T-helper 9 cell (primary cell): ENCODE measurements around the gene PINK1.

Experiments used
- DNase-seq: peaks from one replicate; pipeline ENCODE4 v3.0.0-alpha.2; 2020

Gene PINK1

GRCh38 chr1:20611652-20612051 is 21.6 kb upstream of the PINK1 start:
- DNase-seq: no peak

- no peak for DNase-seq
These were observed 21.0 kb upstream of the PINK1 start for GRCh38 chr1:20612221-20612746.

DNA sequence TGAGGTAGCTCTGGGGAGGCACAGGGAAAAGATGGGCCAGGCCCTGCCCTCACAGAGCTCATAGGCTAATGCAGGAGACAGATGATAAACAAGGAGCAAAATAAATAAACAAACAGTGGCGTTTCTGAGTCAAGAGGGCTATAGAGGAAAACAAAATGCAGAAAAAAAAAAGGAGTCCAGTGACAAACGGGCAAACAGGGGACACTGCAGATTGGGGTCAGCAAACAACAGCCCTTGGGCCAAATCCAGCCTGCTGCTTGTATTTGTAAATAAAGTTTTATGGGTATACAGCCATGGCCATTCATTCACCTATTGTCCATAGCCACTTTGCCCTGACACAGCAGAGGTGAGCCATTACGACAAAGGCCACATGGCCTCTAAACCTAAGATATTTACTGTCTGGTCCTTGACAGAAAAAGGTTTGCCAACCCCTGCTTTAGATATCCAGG is 19.1 kb upstream of the PINK1 start:
- DNase-seq: no peak

- DNase-seq: no peak
These were observed 17.1 kb upstream of the PINK1 start for GRCh38 chr1:20615946-20616846.

GRCh38 chr1:20616847-20617487 is 16.3 kb upstream of the PINK1 start:
- no peak for DNase-seq

- DNase-seq: no peak
These were observed 14.7 kb upstream of the PINK1 start for GRCh38 chr1:20618550-20618949.

- no peak for DNase-seq
These were observed 13.3 kb upstream of the PINK1 start for GRCh38 chr1:20619999-20620398.

DNA sequence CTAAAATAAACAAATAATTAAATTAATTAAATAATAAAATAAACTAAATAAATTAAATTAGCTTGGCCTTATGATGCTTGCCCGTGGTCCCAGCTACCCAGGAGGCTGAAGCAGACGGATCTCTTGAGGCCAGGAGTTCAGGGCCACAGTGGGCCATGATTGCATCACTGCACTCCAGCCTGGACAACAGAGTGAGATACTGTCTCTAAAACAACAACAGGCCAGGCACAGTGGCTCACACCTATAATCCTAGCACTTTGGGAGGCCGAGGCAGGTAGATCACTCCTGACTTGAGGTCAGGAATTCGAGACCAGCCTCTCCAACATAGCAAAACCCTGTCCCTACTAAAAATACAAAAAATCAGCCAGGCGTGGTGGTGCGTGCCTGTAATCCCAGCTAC is 12.2 kb upstream of the PINK1 start:
- DNase-seq: no peak

DNA sequence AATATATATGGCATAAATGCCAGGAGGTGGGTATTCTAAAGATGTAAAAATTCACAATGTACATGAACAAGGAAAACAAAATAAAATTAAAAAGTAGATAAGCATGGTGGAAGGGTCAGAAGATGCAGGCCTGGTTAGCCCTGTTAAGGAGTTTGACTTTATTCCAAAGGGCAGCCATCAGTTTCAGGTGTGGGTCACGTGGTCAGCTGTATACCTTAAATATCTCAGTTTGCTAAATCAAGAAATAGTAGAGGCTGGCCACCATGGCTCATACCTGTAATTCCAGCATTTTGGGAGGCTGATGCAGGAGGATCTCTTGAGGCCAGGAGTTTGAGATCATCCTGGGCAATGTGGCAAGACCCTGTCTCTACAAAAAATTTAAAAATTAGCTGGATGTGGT is 8.5 kb upstream of the PINK1 start:
- no peak for DNase-seq

- no peak for DNase-seq
These were observed 7.8 kb upstream of the PINK1 start for GRCh38 chr1:20625176-20626097.

DNA sequence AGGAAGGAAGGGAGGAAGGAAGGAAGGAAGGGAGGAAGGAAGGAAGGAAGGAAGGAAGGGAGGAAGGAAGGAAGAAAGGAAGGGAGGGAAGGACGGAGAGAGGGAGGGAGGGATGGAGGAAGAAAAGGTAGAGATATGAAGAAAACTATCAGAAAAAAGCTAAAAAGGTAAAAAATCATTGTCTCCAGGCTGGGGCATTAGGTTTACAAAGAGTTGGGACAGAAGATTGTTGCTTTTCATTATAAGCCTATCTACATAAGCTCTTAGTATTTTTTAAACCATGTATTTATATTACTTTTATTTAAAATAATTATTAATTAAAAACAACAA is 7.2 kb upstream of the PINK1 start:
- no peak for DNase-seq

GRCh38 chr1:20626524-20626923 is 6.7 kb upstream of the PINK1 start:
- DNase-seq: no peak

- DNase-seq: no peak
These were observed 2.5 kb upstream of the PINK1 start for GRCh38 chr1:20630729-20631128.

GRCh38 chr1:20632386-20632785 is 872 bp upstream of the PINK1 start:
- DNase-seq: no peak

GRCh38 chr1:20634065-20634593 is 871 bp downstream of the PINK1 start:
- no peak for DNase-seq

GRCh38 chr1:20634594-20635084 is 1.4 kb downstream of the PINK1 start:
- DNase-seq: no peak

- DNase-seq: no peak
These were observed 3.6 kb downstream of the PINK1 start for GRCh38 chr1:20636785-20637347.

- DNase-seq: peak; percentile 43
These were observed 6.9 kb downstream of the PINK1 start for GRCh38 chr1:20640183-20640597.

DNA sequence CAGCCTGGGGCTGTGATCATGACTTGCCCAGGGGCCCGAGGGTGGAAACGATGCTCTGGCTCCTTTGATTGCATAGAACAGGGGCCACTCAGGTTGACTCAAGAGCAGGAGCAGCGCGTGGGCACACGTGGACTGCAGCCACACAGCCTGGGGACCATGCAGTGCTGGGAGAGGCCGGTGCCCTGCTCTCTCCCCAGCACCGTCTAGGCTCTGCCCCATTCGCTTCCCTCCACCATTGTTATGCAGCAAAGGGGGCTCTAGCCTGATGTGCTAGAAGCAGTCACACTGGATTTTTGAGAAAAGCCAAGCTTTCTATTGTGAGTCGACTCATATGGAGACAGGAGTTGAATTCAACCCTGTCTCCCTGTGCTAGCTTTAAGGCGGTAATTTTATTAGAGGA is 8.7 kb downstream of the PINK1 start:
- DNase-seq: no peak

DNA sequence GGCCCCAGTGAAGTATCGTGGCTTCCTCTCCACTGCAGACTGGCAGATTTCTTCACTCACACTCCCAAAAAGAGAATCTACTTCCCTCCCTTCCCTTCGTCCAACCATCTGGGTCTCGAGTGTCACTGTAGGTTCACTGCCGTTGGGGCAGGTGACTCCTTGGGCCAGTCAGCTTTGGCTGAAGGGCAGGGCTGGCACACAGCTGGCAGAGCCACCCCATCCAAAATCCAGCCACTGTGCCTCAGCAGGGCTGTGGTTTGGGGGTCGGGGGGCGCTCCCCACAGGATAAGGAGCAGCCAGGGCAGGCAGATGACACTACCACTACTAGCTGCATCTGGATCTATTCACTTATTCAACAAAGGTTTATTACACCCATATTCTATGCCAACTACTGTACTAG is 9.8 kb downstream of the PINK1 start:
- no peak for DNase-seq

DNA sequence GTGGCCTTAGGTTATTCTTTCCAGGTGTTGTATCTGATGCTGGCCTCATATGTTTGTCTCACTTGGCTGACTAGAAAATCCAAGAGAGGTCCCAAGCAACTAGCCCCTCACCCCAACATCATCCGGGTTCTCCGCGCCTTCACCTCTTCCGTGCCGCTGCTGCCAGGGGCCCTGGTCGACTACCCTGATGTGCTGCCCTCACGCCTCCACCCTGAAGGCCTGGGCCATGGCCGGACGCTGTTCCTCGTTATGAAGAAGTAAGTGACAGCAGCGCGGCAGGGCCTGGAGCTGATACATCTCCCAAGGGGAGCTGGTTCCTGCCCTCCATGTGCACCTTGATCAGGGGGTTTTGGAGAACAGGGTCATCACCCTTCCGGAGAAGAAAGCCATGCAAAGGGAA is 11.2 kb downstream of the PINK1 start:
- no peak for DNase-seq

DNA sequence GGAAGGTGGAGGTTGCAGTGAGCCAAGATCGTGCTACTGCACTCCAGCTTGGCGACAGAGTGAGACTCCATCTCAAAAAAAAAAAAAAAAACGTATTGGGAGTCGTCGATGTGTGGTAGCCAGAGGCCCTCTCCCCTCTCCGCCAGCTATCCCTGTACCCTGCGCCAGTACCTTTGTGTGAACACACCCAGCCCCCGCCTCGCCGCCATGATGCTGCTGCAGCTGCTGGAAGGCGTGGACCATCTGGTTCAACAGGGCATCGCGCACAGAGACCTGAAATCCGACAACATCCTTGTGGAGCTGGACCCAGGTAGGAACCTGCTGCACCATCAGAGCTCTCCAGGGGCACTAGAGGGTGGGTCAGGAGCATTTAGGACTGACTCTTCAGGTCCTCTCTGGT is 12.2 kb downstream of the PINK1 start:
- no peak for DNase-seq
